Activated CD4-positive, CD25-positive, alpha-beta regulatory T cell treated with anti-CD3 and anti-CD28 coated beads, Interleukin-2, amount 50 U/mL, for 16 hours (primary cell): ENCODE results near the gene MIF.
"Not testable (repeated sequence)": the region's sequence is repeated elsewhere in the genome, so short reads cannot be mapped to it uniquely, and the experiment has no call there.

ENCODE experiments used
- DNase-seq: peaks from one replicate; pipeline ENCODE4 v3.0.0-alpha.2; 2020; ENCODE audit warnings: low read depth, low spot score

The MIF gene

DNA sequence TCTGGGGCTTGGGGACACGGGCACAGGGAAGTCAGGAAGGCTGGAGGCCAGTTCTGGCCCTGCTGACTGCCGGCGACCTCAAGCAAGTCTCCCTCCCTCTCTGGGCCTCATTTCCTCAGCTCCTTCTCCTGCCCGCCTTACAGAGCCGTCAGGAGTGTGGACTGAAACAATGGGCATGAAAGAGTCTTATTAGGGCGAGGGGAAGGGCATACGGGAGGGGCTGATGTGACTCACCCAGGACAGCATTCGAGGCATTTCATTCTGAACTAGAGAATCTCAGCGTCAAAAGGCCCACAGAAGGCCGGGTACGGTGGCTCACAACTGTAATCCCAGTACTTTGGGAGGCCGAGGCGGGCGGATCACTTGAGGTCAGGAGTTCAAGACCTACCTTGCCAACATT is 46.0 kb downstream of the MIF start:
- not testable (repeated sequence) for DNase-seq
